NCI-H2029 (cell line): ENCODE measurements around the gene OSCP1.

Experiments
- DNase-seq: peaks from one replicate; lab custom pipeline; 2025; lab: John Stamatoyannopoulos, UW

The OSCP1 gene

DNA sequence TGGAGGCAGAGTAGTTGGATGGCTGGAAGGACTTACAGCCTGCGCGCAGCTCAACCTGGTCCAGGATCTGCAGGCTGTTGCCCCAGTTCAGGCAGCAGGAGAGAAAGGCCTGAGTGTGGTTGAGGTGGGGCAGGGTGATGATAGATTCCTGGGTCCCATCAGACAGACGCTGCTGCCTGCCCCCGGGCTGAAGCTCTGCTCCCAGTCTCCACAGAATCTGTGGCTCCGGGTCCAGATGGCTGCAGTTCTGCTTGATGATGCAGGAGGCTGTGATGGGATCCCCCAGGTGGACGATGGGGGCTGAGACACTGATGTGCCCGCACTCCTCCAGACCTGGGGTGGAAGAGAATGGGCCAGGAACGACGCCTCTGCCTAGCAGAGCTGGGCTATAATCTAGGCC is 25.1 kb upstream of the OSCP1 start:
- DNase-seq = no peak

DNA sequence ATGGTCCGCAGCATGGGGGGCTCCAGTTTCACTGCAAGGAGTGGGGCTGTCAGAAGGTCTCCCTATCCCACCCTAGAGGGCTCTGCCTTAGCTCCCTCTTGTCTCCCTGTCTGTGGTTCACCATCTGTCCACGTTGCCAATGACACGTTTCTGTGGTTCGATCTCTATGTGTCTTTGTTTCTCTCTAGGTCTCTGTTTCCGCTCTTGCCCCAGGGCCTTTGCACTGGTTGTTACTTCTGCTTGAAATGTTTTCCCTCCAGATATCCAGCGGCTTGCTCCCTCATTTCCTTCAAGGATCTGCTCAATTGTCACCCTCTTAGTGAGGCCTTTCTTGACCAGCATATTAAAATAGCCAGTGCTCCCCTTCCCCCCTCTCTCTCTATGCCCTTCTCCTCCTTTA is 22.4 kb upstream of the OSCP1 start:
- no peak for DNase-seq

DNA sequence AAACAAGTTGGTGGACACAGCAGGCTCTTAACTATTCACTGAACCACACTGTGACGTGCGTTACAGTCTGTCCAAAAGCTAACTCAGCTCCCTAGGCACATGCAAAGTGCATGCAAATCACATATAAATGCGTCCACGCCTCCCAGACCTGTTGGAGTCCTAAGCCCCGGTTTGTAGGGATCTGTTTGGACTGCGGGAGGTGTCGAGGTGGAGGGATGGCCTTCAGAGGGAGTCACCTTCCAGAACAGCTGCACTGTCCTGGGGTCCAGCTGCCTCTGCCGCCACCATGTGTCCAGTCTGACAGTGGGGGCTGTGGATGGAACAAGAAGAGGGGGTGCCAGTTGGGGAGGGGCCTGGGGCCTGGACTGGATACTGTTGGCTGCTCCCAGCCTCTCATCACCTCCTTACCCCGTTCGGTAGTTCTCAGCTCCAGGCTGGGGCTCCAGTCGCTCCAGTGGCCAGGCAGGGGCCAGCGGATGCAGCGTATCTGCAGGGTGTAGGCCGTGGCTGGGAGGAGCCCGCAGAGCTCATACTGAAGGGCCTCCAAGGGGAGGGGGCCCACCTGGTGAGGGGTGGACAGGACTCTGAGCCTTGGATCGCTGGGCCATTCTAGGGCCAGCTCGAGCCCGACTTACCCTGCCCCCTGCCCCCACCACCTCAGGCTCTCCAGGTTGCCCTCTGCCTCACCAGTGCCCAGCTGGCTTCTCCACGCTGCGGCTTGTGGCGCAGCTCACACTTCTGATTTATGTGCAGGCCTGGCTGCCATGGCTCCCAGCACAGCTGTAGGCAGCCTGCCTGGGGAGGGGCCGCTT is 21.8 kb upstream of the OSCP1 start:
- DNase-seq = no peak

DNA sequence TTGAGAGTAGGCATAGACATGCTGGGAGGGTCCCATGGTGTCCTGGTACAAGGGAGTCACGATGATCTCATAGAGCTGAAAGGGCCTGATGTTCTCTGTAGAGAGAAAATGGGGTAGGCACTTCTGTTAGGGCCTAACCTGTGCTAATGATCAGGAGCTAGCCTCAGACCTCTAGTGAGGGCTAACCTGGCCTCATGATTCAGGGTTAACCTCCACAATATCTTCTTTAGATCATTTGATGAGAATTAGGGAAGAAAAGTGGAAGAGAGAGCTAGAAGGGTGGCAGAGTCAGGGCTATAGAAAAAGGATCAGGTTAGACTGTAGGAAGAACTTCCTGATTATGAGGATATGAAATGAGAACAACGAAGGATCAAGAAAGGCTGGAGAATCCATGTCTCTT is 18.9 kb upstream of the OSCP1 start:
- DNase-seq = no peak

DNA sequence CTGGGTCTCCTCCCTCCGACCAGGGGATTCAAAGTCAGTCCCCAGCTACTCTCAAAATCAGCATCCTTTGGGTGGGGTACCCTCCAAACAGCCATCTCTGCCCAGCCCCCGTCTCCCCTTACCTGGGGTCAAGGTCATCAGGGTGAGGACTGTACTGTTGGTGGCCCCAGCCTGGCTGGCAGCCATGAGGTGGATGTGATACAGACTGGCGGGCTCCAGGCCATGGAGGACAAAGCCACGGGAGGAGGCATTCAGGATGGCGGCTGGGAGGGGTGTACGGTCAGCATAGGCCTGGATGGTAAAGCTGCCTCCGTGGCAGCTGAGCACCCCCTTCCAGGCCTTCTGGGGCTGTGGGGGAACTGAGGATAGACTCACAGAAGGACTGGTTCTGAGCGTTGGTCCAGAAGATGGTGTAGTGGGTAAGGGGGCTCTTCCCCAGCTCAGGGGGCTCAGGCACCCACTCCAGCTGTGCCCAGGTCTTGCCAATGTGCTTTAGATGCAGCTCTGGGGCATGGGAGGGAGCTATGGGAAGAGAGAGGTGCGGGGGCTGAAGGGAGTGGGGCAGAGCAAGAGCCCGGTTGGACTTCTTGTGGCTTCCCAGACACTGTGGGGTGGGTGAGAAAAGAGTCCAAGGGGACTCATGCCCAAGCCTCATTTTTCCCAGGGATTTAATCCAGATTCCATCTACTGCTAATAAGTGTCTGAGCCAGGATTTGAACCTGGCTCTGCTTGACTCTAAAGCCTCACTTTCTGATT is 17.6 kb upstream of the OSCP1 start:
- no peak for DNase-seq

DNA sequence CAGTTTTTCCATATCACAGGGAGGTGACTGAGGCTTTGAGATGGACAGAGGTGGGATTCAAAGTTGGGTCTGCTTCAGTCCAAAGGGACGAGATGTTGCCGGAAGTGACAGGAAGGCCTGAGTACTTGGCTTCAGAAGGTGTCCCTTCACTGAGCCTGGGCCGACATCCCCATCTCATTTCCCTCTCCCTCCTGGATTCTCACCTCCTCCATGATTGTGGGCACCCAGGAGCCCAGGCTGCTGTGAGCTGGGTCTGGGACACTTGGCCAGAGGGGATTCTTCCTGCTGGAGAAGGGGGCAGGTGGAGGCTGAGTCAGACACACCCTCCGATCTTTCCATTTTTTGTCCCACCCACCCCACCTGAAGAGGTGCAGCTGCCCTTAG is 16.8 kb upstream of the OSCP1 start:
- no peak for DNase-seq

DNA sequence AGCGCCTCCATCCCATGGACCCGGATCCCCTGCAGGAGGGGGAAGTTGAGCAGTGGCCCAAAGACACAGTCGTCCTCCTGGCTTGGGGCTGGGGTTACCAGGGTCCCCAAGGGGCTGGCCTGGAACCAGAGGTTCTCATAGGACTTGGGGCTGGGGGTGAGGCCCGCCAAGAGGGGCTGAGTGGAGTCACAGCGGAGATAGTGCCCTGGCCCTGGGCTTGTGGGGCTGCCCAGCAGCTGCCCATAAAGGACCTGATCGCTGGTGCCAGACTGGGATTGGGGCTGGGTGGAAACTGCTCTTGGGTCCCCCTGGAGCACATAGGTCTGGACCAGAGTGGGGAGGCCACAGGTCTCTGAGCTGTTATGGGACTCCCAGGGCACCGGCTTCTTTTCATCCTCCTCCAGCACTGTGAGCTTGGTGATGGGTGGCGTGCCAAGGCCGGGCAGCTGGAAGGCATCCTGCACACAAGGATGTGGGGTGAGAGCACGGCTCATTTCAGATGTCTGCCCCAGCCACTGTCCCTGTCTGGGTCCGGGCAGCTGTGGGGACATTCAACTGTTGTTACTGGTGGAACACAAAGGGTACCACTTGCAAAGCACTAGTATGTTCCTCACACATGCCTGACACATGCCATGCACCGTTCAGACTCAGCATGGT is 16.2 kb upstream of the OSCP1 start:
- DNase-seq = no peak

DNA sequence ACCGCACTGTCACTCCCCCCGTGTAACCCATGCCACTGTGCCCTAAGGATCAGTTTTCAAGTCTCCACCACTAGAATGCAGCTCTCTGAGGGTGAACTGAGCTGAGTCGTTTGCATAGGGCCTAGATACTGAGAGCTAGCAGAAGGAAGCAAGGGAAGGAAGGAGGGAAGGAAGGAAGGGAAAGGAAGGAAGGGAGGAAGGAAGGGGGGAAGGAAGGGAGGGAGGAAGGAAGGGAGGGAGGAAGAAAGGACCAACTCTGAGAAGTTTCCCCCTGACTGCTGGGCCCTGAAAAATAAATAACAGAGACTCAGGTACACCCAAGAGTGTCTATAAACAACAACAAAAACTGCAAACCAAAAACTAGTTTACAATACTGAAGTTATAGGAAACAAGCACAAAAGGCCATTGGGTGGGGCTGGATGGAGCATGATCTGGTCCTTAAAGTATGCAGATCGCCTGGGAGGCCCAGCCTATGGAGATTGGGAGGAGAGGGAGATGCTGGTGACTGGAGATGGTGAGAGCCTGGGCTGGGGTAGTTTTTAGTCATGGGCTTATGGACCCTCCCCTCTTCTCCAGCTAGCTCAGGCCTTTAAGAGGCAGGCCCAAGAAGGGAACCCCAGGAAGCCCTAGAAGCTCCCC is 15.6 kb upstream of the OSCP1 start:
- no peak for DNase-seq

DNA sequence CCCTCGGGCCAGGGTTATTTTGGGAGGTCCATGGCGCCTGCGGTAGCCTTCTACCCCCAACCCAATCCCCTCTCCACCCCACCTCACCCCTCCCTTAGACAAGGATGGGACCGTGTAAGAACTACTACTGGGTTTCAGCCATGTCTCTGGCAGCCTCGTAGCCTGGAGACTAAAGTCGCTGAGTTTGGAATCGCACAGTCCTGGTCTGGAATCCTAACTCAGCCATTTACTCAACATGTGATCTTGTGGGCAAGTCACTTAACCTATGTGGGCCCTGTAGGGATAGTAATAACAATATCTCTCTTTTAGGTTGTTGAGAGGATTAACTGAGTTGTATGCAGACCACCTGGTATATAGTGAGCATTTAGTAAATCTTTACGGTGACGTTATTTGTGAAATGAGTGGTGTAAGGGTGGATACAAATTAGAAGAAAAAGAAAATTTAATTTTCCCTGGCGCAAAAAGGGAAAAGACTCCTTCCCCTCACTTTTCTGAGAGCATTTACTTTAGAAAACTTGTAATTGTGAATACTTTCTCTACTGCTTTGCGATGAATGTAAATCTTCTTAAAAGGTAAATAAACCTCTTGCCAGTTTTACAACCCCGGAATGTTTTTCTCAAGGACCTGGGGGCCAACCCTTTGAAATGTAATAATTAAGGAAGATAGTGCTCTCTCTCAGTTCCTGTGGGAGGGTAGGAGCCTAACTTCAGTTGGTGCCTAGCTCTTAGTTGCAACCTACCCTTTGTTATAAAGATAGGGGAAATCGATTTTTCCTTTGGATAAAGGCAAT is 14.5 kb upstream of the OSCP1 start:
- peak; percentile 87 for DNase-seq

DNA sequence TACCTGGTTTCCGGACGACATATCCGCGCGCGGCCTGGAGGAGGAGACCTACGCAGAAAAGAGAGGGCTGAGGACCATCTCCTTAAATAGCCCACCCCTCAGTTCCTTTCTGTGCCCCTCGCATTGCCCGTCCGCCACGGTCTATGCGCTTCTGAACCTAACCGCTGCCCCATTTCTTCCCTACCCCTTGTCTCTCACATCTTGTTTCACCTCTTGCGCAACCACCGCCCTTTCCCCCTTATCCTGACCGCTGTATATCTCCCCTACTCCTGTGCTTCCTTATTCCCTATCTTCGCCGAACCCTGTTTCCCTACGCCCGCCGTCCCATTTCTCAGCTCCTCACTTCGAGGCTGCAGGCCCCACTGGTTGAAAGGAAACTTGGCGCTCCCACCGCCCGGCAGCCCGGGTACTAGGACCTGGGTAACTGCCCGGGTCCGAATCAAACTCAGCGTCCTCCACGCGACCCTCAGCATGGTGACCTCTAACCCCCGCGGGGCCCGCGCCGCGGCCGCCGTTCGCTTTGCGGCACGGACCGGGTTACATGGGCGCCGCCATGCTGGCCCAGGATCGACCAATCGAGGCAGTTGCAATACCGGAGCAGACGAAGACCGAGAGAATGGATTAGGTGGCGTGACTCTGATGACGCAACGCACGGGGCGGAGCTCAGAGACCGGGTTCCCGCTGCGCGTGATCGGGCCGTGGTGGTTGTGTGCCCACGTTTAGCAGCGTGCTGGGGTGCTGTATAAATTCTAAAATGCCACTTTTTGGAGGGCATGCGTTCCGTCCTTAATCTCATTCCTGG is 13.8 kb upstream of the OSCP1 start, which contains the start of gene MRPS15:
TSS of gene MRPS15 (minus strand) at position 582 of the 802 bp plus-strand sequence. CDS start at position 473, 109 bp downstream.
- peak; percentile 100 for DNase-seq

DNA sequence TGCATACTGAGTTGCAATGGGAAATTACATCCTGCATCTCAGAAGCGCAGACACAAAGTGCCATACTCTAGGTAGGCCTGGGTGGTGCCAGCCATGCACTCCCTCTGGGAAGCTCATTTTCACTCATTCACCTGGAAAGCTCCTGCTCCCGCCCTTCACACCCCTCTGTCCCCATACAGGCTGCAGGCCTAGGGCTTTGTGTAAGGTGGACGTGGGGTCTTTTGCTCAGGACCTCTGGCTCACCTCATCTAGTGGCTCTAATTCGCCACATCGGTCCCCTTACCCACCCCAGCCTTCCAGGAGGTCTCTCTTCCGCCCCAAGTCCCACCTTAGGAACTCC is 13.2 kb upstream of the OSCP1 start:
- no peak for DNase-seq

DNA sequence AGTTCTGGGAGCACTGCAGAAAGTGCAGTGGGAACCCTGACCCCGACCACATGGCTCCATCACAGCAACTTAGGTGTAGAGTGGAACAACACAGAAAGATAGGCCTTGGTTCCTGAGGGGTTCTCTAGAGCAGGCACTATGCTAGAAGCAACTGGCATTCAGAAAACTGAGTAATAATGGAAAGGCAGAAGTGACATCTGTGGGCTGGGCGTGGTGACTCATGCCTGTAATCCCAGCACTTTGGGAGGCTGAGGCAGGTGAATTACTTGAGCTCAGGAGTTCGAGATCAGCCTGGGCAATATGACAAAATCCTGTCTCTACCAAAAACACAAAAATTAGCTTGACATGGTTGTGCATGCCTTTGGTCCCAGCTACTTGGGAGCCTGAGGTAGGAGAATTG is 8.7 kb upstream of the OSCP1 start:
- no peak for DNase-seq

DNA sequence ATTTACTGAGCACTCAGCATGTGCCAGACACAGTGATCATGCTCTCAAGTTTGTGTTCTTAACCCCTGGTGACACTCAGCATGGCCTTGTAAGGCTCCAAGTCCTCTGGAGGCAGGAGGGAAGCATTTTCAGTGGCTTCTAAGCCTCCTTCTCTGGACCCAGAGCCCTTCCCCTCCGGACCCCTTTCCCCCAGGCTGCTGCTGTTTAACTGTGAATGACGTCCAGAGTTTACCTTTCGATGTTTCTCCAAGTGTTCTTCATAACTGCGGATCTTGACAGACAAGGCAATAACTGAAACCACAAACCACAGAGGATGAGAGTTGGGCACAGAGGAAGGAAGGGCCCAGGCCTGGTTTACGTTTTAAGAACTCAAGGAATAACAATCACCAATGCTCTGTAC is 7.4 kb upstream of the OSCP1 start:
- peak; percentile 82 for DNase-seq

DNA sequence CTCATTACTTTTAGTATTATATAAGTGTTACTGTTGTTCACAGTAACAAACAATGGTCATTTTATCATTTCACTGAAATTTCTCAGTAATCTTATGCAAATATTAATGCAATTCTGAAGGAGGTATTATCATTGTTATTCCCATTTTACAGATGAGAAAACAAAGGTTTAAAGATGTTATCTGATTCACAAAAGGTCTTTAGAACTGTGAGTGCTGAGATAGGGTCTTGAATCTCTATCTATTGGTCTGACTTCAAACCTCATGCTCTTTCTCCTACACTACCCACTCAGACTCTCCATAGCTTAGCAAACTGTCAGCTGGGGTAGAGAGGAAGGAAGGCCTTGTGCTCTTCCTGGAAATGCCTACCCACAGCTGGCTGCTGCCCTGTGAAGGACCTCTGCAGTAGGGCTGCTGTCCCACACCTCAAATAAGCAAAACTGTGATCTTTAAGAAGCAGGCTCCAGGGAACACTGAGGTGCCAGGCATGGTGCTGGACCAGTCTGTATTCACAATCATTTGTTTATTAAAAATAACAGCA is 6.2 kb upstream of the OSCP1 start:
- DNase-seq = no peak

DNA sequence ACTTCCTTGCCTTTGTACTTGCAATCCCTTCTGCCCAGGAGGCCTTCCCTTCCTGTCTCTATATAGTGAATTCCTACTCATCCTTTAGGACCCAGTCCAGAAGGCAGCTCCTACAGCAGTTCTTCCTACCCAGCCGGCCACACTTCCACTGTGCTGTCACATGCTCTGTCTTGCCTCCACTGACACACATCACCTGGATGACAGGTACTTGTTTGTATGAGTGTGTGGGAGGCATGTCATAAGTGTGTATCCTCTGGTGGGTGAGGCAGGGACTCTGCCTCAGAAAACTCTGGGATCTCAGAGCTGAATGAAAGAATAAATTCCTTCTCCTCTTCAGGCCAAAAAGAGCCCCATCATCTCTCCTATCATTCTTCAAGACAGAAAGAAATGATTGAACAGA is 5.1 kb upstream of the OSCP1 start:
- DNase-seq = no peak

DNA sequence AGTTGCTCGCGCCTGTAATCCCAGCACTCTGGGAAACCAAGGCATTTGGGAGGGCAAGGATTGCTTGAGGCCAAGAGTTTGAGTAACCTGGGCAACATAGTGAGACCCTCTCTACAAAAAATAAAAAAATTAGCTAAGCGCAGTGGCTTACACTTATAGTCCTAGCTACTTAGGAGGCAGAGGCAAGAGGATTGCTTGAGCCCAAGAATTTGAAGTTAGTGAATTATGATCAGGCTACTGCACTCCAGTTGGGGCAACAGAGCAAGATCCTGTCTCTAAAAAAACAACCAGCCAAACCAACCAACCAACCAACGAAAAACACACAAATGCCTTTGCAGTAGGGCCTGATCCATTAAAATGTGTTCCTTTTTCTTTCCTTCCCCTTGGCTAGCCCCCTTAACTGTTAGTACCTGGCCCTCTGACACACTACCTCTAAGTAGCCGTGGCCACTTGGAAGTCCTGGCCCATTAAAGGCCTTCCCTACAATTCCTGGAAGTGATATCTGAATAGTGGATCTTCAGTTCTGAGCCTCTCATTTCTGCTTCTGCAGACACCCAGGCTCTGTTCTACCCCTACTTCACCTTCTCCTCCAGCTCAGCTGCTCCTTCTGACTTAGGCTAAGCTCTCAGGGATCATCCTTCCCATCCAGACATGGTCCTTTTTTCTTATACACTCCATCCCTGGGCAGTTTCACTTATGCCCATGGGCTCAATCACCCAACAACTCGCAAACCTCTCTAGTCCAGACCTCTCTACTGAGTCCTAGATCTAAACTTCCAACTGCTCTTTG is 3.5 kb upstream of the OSCP1 start:
- no peak for DNase-seq

DNA sequence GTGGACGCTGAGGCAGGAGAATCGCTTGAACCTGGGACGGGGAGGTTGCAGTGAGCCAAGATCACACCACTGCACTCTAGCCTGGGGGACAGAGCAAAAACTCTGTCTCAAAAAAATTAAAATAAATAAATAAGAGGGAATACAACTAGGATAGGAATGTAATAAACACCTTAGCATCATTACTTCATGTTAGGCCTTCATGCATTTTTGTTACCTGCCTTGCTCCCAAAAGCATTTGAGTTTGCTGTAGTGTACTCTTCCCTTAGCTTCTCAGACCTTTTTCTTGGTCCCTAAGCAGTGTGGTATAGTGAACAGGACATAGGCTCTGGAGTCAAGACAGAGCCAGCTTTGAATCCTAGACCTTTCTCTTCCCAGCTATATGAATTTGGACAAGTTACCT is 2.8 kb upstream of the OSCP1 start:
- no peak for DNase-seq

DNA sequence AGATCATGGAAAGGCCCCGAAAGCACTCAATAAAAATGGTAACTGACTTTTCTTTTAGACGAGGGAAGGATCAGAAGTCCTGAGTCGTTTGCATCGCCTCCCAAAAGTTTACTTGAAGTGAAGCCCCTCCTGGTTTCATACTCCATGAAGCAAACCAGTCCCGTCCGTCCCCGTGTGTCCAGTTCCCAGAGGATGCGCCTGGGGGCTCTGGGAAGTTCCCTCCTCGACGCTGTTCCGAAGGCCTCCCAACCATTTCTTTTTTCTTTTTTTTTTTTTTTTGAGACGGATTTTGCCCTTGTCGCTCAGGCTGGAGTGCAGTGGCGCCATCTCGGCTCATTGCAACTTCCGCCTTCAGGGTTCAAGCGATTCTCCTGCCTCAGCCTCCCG is 661 bp upstream of the OSCP1 start:
- no peak for DNase-seq

DNA sequence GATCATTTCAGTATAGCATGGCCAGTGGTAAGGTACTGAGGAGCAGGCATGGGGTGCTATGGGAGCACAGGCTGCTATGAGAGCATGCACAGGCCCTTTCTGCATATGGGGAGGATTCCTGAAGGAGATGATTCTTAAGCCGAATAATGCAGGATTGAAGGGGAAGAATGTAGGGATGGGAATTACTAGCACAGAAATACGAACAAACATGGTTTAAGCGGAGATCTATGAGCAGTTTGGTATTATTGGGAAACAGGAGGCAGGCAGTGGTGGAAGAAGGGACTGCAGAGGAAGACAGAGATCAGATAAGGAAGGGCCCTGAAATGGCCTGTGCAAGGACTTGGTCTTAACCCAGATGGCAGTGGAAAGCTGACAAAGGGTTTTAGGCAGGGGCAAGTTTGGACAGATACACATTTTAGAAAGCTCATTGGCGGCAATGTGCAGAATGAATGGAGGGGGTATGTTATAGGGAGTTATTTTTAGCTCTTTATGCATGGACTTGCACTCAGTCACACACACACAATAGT is 1.7 kb downstream of the OSCP1 start:
- DNase-seq = no peak

DNA sequence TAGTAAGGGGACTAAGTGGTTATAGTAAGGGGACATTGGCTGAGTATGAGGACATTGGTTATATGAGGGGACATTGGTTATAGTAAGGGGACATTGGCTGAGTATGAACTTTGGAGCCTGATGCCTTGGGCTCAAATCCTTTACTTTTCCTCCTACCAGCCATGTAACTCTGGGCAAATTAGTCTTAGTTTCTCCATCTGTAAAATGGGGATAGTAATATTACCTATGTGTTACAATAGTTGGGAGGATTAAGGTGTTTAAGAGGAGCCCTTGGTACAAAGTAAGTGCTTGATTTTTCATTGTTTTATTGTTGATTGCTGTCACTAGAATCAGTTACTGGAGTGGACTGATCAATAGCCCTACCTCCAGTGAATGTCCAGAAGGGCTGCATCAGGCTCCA is 2.8 kb downstream of the OSCP1 start:
- DNase-seq = no peak
